HG03135 (cell line): Measurements from ENCODE around the gene FANCG.

Experiments
- ATAC-seq: cut with Tn5 transposase; IDR thresholded peaks from one replicate; pipeline ENCODE4 v1.9.1; 2021; ENCODE audit warnings: mild to moderate bottlenecking, moderate library complexity; ENCODE audit not compliant: unreplicated experiment

FANCG gene

DNA sequence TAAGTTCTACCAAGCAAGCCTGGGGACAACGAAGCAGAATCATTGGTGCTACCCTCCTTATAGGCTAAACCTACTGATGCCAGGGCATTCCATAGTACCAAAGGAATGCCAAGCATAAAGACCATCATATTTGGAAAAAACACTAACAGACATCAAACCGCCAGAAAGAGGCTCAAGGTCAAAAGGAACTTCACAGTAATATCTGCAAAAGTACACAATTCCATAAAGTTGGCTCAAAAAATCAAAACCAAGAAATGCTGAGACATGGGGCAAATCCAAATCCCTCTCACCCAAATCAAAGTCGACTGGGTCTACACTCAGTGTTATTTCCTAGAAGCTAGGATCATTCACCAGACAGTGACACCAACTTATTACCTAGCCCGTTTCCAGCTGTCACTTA is 10.7 kb downstream of the FANCG start:
- no peak for ATAC-seq

DNA sequence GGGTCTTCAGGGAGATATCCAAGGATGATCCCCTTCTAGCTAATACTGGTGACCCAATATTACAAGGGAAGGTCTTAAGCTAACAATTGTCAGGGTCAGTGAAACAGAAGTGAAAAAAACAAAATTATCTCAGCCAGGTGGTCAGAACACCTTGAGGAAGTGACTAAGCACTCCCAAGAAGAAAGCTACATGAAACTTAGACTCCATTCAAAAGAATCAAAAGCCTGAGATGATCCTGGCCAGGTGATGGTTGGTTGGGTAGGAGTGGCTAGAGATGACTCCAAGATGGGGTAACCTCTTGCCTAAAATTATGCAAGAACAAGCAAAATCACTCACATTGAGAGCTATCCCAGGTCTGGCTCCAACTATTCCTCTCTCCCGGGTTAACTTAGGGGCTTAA is 12.7 kb downstream of the FANCG start:
- ATAC-seq: no peak

DNA sequence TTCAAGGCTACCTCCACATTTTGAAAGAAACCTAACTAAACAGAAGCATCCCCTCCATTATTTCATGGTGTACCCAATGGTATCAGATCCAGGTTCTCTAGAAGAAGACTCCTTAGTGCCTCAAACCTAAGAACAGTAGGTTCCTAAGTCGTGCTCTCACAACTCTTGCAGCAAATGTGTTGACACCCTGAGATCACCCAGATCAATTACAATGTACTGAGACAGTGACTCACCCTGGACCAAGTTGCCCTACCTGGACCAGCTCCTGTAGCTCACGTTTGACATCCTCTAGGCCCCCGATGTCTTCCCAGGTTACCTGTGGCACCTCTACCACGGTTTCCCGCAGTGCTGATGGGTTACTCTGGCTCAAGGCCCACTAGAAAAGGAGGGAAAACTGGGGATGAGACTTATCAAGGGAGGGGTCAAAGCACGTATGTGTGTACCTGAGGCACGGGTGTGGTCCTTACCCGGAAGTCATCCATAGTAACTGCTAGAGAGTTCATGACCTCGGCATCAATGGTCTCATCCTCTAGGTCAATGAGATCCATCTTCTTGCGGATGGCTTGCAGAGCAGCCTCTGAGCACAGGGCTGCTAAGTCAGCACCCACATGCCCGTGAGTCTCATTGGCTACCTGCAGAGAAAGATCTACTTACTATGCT is 19.1 kb downstream of the FANCG start:
- no peak for ATAC-seq

DNA sequence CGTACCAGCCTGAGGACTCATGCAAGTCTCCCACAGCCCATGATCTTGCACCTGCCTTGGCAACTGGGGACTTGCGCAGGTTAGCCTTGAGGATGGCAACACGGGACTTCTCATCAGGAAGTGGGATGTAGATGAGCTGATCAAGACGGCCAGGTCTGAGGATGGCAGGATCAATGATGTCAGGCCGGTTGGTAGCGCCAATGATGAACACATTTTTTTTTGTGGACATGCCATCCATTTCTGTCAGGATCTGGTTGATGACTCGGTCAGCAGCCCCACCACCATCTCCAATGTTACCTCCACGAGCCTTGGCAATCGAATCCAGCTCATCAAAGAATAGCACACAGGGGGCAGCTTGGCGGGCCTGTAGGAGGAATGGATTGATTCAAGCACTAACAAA is 20.3 kb downstream of the FANCG start:
- ATAC-seq: no peak

DNA sequence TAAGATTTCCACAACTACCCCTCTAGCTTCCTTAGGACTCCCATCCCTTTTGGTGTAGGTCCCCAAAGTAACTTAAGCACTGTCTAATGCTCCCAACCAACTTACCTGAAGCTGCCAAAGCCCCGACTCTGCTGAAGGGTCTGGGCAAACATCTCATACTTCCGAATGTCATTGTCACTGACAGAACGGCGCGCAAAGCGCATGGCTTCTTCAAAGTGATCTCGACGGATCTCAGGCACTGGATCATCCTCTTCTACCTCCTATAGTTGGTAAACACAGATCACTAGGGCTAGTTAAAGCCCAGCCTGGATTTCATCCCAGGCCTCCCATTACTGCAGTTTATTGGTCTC is 22.5 kb downstream of the FANCG start:
- no peak for ATAC-seq

DNA sequence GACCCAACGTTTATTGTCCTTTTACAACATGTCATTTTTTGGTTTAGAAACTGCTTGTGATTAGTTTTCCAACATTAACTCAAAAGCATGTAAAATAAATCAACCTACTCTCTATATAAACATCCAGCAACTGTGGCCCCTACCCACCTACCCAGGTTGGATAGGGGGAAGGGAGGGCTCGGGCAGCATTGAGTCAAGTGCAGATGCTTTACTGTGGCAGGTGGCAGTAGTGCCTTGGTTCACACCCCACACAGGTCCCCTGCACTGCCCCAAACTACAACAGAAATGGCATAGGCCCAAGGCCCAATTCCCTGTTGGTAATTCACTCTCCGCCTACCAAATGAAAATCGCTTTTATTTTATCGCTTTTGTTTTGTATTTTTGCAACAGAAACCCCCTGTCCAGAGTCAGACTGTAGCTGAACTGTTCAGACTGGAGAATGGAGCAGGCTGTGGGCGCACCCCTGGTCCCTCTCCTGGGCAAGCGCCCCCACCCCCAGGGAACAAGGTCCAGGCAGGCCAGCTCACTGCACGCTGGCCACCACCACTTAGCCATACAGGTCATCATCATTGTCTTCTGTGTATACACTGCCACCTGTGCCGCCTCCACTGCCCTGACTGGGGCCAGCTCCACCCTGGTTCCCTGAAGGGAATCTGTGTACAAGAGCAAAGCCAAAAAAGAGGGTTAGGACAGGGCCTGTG is 23.0 kb downstream of the FANCG start:
- ATAC-seq: no peak

DNA sequence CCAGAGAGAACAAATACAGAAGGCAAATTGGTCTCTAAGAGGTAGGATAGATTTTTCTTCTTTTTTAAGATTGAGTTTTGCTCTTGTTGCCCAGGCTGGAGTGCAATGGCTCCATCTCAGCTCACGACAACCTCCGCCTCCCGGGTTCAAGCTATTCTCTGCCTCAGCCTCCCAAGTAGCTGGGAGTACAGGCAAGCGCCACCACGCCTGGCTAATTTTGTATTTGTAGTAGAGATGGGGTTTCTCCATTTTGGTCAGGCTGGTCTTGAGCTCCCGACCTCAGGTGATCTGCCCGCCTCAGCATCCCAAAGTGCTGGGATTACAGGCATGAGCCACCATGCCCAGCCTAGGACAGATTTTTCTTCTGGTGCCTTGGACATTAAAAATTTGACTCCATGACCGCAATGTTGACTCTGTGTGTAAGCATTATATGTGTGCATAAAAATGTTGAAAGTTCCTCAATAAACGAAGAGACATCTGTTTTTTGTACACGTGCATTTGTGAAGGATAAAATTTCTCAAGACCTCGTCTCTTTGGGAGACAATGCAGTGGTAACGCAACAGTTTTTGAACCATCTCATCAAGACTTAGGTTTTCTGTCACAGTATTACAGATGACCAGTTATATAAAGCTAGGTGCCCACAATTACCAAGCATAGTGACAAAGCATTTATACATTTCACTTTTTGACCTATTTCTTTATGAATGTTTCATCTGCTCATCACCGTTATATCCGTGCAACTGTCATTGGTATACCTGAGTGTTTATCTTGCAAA is 24.7 kb downstream of the FANCG start:
- ATAC-seq: no peak

DNA sequence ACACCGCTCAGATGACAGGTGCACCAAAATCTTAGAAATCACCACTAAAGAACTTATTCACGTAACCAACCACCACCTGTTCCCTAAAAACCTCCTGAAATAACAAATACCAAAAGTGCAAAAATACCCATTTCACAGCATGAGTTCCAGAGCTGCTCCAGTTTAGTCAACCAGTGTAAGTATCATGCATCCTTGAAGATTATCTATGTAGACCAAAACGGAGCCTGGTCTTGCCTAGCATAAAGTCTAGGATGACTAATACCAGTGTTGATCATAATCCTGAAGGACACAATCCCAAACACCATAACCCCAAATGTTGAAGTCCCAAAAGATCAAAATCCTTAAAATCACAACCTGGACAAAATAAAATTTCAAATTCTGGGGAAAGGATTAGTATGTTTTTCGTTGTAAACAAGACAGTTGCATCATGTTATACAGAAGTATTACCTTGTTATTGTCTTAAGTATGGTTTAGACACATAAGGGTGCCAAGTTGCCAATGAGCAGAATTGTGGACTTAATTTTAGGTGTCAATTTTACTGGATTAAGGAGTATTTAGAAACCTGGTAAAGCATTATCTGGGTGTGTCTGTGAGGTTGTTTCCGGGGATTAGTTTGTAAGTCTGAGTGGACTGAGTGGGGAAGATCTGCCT is 25.4 kb downstream of the FANCG start:
- no peak for ATAC-seq

DNA sequence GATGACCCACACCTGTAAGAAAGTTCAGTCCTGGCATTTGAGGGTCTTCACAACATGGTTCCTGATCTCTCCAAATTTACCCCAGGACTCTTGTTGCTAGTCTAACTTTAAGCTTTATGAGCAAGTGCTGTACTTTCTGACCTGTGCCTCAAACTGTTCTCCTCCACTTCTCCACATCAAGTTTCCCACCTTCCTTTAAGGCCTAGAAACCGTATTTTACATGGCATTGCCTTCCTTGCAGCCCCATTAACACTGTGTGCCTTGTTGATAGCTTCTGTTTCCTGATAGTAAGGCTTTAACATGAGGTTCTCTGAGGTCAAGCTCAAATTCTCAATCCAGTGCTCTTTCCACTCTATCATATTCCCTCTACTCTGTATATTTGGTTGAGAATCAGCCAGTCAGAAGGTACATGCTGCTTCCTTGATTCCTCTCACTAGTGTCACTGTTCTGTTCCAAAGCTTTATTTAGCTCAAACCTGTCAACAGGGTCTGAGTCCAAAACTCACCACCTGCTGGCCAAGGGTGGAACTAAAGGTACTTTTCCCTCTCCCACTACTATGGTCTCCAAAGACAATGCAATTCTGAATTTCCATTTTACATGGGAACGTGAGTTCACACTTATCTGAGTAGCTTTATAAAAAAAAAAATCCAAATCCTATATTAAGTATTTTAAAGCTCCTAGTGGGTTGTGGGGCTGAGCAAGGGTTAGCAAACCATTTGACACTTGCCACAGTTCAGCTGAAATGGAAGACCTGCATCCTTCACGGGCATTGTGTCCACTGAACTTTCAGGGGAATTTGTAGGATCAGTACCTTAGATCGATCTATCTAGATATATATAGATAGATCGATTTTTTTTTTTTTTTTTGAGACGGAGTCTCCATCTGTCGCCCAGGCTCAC is 28.4 kb downstream of the FANCG start:
- ATAC-seq: no peak

DNA sequence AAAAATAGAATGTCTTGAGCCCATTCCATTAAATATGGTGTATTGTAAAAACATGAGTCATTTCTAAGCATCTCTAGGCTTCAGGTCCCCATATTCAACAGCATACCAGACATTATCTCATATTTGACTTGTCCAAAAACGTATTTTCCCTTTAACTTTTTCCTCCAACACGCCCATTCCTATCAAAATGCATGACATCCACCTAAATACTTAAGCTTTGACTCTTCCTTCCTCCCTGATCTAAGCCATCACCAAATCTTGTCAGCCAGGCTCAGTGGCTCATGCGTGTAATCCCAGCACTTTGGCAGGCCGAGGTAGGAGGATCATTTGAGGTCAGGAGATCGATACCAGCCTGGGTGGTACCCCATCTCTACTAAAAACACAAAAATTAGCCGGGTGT is 31.2 kb downstream of the FANCG start:
- ATAC-seq: no peak

DNA sequence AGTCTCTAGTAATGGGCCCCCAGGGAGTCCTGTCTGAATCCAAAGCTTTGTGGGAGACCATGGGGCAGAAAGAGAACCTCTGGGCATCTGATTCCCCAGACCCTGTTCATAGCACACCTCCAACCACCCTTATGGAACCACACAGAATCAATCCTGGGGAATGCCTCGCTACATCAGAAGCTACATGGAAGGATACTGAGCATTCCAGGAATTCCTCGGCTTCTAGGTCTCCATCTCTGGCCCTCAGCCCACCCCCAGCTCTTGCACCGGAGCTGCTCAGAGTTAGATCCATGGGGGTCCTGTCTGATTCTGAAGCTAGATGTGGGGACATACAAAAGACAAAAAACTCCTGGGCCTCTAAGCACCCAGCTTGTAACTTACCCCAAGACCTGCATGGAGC is 35.7 kb downstream of the FANCG start:
- no peak for ATAC-seq

DNA sequence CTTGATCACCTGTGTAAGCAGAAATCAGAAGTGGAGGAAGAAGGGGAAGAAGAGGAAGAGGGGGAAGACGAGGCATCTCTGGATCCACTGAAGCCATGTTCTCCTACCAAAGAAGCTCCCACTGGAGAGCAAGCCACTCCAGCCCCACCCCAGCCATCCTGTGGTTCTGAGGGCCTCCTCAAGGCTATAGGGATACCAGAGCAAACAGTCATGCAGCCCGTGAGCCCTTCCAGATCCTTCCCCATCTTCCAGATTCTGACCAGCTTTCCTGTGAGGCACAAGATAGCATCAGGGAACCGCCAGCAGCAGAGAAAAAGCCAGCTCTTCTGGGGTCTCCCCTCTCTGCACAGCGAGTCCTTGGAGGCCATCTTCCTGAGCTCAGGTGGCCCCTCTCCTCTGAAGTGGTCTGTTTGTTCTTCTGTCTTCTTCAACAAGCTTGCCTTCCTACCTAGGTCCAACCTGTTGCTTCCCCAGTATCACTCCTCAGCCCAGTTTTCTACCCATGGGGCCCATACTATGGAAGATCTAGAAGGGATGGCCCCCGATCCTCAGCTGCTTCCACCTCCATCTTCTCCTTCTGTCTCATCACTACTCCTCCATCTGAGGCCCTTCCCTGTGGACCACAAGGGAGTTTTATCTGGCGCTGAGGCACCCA is 36.7 kb downstream of the FANCG start:
- no peak for ATAC-seq

DNA sequence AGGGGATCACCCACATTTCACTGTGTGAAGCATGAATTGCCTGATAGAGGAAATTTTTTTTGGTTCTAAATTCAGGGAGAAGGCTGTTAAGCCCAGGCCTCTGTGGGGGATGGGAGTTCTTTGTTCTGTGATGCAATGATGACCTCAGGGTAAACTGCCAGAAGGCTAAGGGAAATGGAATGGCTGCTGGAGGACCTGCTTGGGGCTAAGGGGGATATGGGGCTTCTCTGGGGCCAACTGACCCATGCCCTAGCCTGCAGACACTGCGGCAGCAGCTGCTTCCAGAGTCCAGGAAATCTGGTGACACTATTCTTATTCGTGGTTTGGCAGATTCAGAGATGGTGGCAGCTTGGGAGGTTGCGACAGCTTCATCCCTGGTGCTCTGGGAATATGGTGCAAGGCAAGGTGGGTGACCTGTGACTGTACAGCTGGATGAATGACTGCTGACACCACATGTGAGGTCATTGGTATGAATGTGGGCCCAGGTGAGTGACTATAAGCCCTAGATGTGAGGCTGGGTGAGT is 37.6 kb downstream of the FANCG start:
- ATAC-seq: no peak

DNA sequence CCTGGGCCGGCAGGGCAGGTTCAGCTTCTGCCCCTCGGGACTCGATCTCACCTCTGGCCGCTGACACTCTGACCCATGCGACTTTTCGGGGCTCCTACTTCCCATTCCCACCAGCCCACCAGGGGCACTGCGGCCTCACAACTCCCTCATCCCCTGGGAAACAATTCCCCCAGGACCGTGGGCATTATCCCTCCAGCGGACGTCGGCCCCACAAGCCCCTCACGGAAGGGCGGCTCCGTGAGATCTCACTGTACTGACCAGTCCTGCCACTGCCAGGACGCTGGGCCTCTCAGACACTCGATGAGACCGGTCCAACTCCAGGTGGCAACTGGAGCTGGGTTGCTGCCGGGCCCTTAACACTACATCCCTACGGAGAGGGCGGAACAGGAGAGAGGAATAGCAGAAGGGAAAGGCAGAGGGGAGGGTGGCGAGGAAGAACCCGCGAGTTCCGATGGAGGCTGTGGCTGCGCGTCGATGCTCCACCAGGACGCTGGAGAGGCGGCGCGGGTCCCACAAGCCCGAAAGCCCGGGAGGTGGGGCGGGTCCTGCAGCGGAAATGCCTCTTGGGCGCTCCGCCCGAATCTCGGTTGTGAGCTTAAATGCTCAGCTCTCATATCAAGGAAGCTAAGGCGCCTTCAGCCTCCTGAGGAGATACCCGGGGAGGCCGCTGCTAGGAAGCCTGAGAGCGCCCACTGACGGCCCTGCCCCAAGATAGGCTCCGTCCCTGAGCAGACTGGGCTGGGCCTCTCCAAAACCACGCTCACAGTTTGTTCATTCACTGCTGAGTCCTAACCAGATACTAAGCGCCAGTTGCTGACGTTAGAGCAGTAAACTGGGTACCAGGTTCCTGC is 43.7 kb downstream of the FANCG start:
- ATAC-seq: no peak

DNA sequence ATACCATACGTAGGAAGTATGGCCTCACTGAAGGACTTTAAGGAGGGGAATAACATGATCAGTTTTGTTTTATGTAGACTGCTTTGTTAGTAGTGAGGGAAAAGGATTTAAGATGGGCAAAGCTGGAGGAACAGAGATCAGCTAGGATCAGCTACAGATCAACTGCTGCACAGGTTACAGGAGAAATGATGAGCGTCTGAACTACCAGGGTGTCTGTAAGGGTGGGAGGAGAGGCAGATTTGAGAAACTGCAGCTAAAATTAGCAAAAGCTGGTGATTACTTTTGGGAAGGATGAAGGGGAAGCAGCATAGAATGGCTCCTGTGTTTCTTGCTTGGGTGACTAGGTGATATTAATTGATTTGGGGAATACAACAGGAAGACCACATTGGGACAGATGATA is 46.6 kb downstream of the FANCG start:
- ATAC-seq: no peak

DNA sequence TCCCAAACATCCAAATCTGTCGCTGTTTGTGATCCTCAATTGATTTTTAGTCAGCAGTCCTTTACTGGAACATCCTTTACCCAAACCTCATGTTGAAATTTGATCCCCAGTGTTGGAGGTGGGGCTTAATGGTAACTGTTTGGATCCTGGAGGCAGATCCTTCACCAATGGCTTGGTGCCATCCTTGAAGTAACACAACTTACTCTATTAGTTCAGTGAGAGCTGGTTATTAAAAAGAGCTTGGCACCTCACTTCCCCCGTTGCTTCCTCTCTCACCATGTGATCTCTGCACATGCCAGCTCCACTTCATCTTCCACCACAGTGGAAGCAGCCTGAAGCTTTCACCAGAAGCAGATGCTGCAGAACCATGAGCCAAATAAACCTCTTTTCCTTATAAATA is 49.9 kb downstream of the FANCG start:
- no peak for ATAC-seq

DNA sequence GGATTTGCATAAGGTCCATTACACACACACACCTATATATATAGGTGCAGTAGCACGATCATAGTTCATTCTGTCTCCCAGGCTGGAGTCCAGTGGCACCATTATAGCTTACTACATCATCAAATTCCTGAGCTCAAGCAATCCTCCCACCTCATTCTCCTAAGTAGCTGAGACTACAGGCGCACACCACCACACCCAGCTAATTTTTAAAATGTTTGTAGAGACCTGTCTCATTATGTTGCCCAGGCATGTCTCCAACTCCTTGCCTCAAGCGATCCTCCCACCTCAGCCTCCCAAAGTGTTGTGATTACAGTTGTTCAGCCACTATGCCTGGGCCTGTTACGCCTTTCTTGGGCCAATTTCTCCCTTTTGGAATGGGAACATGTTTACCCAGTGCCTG is 50.5 kb downstream of the FANCG start:
- no peak for ATAC-seq

DNA sequence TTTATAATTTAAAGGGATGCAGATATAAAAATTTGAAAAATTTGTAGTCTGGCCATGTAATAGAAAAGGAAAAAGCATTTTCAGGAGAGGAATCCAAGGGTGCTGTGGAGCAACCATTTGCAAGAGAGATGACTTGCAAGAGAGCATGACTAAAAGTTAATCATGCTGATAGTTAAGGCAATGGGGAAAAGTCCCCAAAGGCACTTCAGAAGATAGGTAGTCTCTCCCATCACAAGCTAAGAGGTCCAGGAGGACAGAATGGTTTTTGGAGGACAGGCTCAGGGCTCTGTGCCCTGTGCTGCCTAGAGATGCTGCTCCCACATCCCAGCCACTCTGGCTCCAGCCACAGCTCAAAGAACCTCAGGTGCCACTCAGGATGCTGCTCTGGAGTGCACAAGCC is 51.4 kb downstream of the FANCG start:
- no peak for ATAC-seq

DNA sequence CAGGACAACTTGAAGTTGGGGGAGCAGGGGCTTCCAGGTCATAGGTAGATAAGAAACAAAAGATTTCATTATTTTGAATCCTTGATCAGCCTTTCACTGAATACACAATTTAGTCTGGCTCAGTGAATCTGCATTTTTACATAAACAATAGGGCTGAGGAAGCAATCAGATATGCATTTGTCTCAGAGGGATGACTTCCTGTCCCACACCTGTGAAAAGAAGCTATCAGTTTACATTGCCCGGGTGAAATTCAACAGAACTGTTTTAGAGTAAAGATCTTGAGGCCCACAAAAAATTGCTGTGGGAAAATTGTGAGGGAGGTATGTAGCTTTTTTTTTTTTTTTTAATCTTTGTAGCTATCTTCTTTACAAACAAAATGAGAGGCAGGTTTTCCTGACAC is 51.9 kb downstream of the FANCG start:
- no peak for ATAC-seq
